HepG2 (cell line): ENCODE data around the gene SMPD3. TPM values are rescaled to one million over a fixed set of nuclear protein-coding genes. Genes with fewer than 3 reads are reported as not detected.

Experiments used
- ATAC-seq: fragments of 200-7000 bp; cut with Tn5 transposase; 3 replicates; pipeline ENCODE4 v1.9.1; 2020; ENCODE audit warnings: mild to moderate bottlenecking, moderate library complexity
- BruUV-seq: library from RNA; stranded (reverse); fragments of 400-500 nt; replicated peaks from 2 replicates; lab custom pipeline; 2021; lab: Mats Ljungman, UMichigan
- CTCF ChIA-PET: fragments of 300-600 bp; formaldehyde crosslinking; extraction: SDS; loops from one replicate; lab custom pipeline; 2021; ENCODE audit warnings: low total read pairs, inconsistent platforms, low intra/inter-chr PET ratio; lab: Yijun Ruan, JAX
- POLR2A ChIA-PET: fragments of 350-600 bp; sonication (Branson Sonifier 250); formaldehyde crosslinking; loops from one replicate; lab custom pipeline; 2020; ENCODE audit warnings: antibody characterized with exemption, inconsistent platforms; lab: Yijun Ruan, JAX
- DNase-seq: peaks from one replicate; pipeline ENCODE4 v3.0.0-alpha.2; 2015; ENCODE audit warnings: low spot score
- FAIRE-seq: peaks from 3 replicates; lab custom pipeline; 2011; peaks lifted over from hg19 to GRCh38; lab: Jason Lieb, UNC
- H2AFZ ChIP-seq: one replicate; pipeline ENCODE4 v1.6.1; 2011; ENCODE audit warnings: low read length, inconsistent platforms
- H3K27ac ChIP-seq: fragments of 300-600 bp; 3 replicates; pipeline ENCODE4 v1.8.0; 2011; ENCODE audit warnings: mixed run types, mild to moderate bottlenecking, mixed read lengths, low read length, inconsistent platforms; ENCODE audit not compliant: insufficient read depth; ENCODE audit errors: extremely low read length
- H3K27me3 ChIP-seq, 2 experiments: fragments of 200-600 bp in 1 of 2; 2 replicates in 1 of 2; 3 replicates in 1 of 2; pipeline versions ENCODE4 v1.6.0 to v1.8.0; 2011; ENCODE audit warnings: low read length in 2 of 2, mild to moderate bottlenecking in 2 of 2, moderate library complexity in 2 of 2, inconsistent platforms in 1 of 2; ENCODE audit not compliant: insufficient read depth in 2 of 2, control insufficient read depth in 1 of 2
- H3K36me3 ChIP-seq, 2 experiments: fragments of 200-600 bp in 1 of 2; replicated peaks in 1 of 2; 2 replicates in 1 of 2; 3 replicates in 1 of 2; pipeline versions ENCODE4 v1.5.1 to v1.8.0; 2011; ENCODE audit warnings: low read length in 2 of 2, inconsistent platforms in 1 of 2; ENCODE audit not compliant: insufficient read depth in 2 of 2, control insufficient read depth in 1 of 2
- H3K4me1 ChIP-seq: 2 replicates; pipeline ENCODE4 v1.5.1; 2012; ENCODE audit warnings: low read length, inconsistent platforms; ENCODE audit not compliant: insufficient read depth
- H3K4me2 ChIP-seq: 2 replicates; pipeline ENCODE4 v1.6.0; 2011; ENCODE audit warnings: low read depth, low read length, inconsistent platforms
- H3K4me3 ChIP-seq, 3 experiments: fragments of 200-600 bp in 1 of 3; sonication (generic), shearing (Covaris generic) in 1 of 3; replicated peaks in 1 of 3; 2 replicates each; pipeline ENCODE4 v1.5.1; 2011 to 2016; ENCODE audit warnings: low read length in 3 of 3, inconsistent platforms in 2 of 3, low read depth in 2 of 3, mild to moderate bottlenecking in 2 of 3, control low read depth in 1 of 3, mixed read lengths in 1 of 3; ENCODE audit not compliant: insufficient read depth in 1 of 3
- H3K79me2 ChIP-seq: one replicate; pipeline ENCODE4 v1.6.1; 2011; ENCODE audit warnings: low read length, inconsistent platforms; ENCODE audit not compliant: insufficient read depth
- H3K9ac ChIP-seq: 2 replicates; pipeline ENCODE4 v1.6.0; 2011; ENCODE audit warnings: mild to moderate bottlenecking, low read depth, low read length, inconsistent platforms; ENCODE audit not compliant: insufficient read depth
- H3K9me3 ChIP-seq: 2 replicates; pipeline ENCODE4 v1.5.1; 2012; ENCODE audit warnings: mild to moderate bottlenecking, low read length
- H4K20me1 ChIP-seq: 2 replicates; pipeline ENCODE4 v1.6.0; 2011; ENCODE audit warnings: inconsistent platforms, mild to moderate bottlenecking, low read length, moderate library complexity; ENCODE audit not compliant: insufficient read depth
- AHR ChIP-seq: IDR thresholded peaks from 2 replicates; pipeline ENCODE4 v1.6.1; 2018; ENCODE audit warnings: missing genetic modification reagents, missing compliant biosample characterization
- DR1 ChIP-seq: sonication (generic); formaldehyde crosslinking; IDR thresholded peaks from 2 replicates; pipeline ENCODE4 v1.8.0; 2021; ENCODE audit warnings: mild to moderate bottlenecking, missing genetic modification reagents, inconsistent platforms
- EHMT2 ChIP-seq: fragments of 200-600 bp; sonication (generic); IDR thresholded peaks from 2 replicates; pipeline ENCODE4 v1.7.0; 2017; ENCODE audit warnings: antibody characterized with exemption, low read depth, low read length, borderline replicate concordance
- GTF2F1 ChIP-seq: fragments of 150-350 bp; IDR thresholded peaks from 2 replicates; pipeline ENCODE4 v1.6.1; 2014; ENCODE audit warnings: low read length
- LCORL ChIP-seq, 2 experiments: fragments of 450-650 bp in 1 of 2; sonication (generic) in 1 of 2; formaldehyde crosslinking in 1 of 2; IDR thresholded peaks; 2 replicates each; pipeline versions ENCODE4 v1.5.0 to v1.6.1; 2017 to 2020; ENCODE audit warnings: antibody characterized with exemption in 1 of 2, missing genetic modification reagents in 1 of 2
- MTF2 ChIP-seq: sonication (generic); formaldehyde crosslinking; IDR thresholded peaks from 2 replicates; pipeline ENCODE4 v1.5.0; 2020; ENCODE audit warnings: missing genetic modification reagents, borderline replicate concordance
- NFYB ChIP-seq: sonication (generic); formaldehyde crosslinking; IDR thresholded peaks from 2 replicates; pipeline ENCODE4 v1.4.0; 2020; ENCODE audit warnings: missing genetic modification reagents
- SOX6 ChIP-seq, 2 experiments: fragments of 450-650 bp in 1 of 2; sonication (generic) in 1 of 2; formaldehyde crosslinking in 1 of 2; IDR thresholded peaks; 2 replicates each; pipeline versions ENCODE4 v1.4.0 to v1.6.1; 2017 to 2020; ENCODE audit warnings: antibody characterized with exemption in 1 of 2, mild to moderate bottlenecking in 1 of 2, missing genetic modification reagents in 1 of 2
- ZFAT ChIP-seq: sonication (generic); formaldehyde crosslinking; conservative IDR thresholded peaks from 2 replicates; pipeline ENCODE4 v1.8.1; 2023; ENCODE audit warnings: missing genetic modification reagents, inconsistent platforms
- ZNF784 ChIP-seq: sonication (generic); formaldehyde crosslinking; IDR thresholded peaks from 2 replicates; pipeline ENCODE4 v1.5.1; 2020; ENCODE audit warnings: missing genetic modification reagents, mild to moderate bottlenecking, borderline replicate concordance
- ZNF839 ChIP-seq: sonication (generic); formaldehyde crosslinking; IDR thresholded peaks from 2 replicates; pipeline ENCODE4 v1.4.0; 2020; ENCODE audit warnings: missing genetic modification reagents, mild to moderate bottlenecking, borderline replicate concordance
- WGBS: methylation state at CpG from one replicate; pipeline ENCODE4 v1.1.6; 2017; ENCODE audit warnings: low lambda C conversion rate; 5-methylcytosine and 5-hydroxymethylcytosine counted together
- in situ Hi-C: cut with HindIII; loops from 2 replicates; pipeline ENCODE4 v1.10.0; 2017; ENCODE audit warnings: low pct_unique_long_range_greater_than_20kb; ENCODE audit not compliant: extremely low pct_ligation_motif_present
- intact Hi-C: fragments of 100-400 bp; cut with micrococcal nuclease; formaldehyde crosslinking; loops from one replicate; pipeline ENCODE4 v1.10.0; 2022; ENCODE audit not compliant: unreplicated experiment
- polyA plus RNA-seq, 8 experiments: library from polyadenylated mRNA; depleted of rRNA in 3 of 8; stranded (reverse) in 7 of 8; unstranded in 1 of 8; fragments of >200 nt; fragmentation: Illumina TruSeq in 4 of 8; extraction: Trizol in 4 of 8; gene quantifications; 2 replicates each; pipeline versions ENCODE4 v1.2.1 to v1.2.3, GENCODE V29; 2011 to 2016; ENCODE audit warnings: low read depth in 4 of 8, missing spikeins in 1 of 8, mixed read lengths in 1 of 8; ENCODE audit not compliant: insufficient read depth in 1 of 8
- total RNA-seq, 5 experiments: library from RNA; depleted of rRNA; stranded (reverse); fragments of >200 nt; fragmentation: Illumina TruSeq; extraction: Trizol; gene quantifications; 2 replicates each; pipeline ENCODE4 v1.2.3, GENCODE V29; 2016; ENCODE audit warnings: low read depth in 1 of 5

Gene SMPD3
- total and polyA plus RNA-seq, 2 of the 13 experiments (the other 11 are each of a cell fraction or from before 2014, with no cell fraction given): 0.07 to 0.32 TPM

GRCh38 chr16:68470461-68471150 lies 22.3 kb upstream of the SMPD3 start:
- TF ChIP-seq DR1 (CRISPR knock-in tag): no peak
- no peak for TF ChIP-seq MTF2 (CRISPR knock-in tag)
- no peak for TF ChIP-seq AHR (CRISPR knock-in tag)
- no peak for TF ChIP-seq ZNF839 (CRISPR knock-in tag)
- no peak for TF ChIP-seq GTF2F1
- TF ChIP-seq ZFAT (CRISPR knock-in tag): no peak
- TF ChIP-seq SOX6 (IDR thresholded peaks at IDR 0.05): no peak
- TF ChIP-seq SOX6 (CRISPR knock-in tag; IDR thresholded peaks at IDR 0.05): no peak
- TF ChIP-seq NFYB (CRISPR knock-in tag): no peak
- TF ChIP-seq EHMT2: no peak
- no peak for TF ChIP-seq ZNF784 (CRISPR knock-in tag)
- no peak for TF ChIP-seq LCORL (IDR thresholded peaks at IDR 0.05)
- no peak for TF ChIP-seq LCORL (CRISPR knock-in tag; IDR thresholded peaks at IDR 0.05)
- DNase-seq: no peak
- CTCF ChIA-PET: no interaction called here
- no TSS peak for BruUV-seq
- Histone ChIP-seq H3K27ac (no peak overlapping the region), H3K27me3 (peaks cover 2 to 28% of the 10 kb centered on the region in 2 experiments), H3K36me3 (no peaks in the 10 kb centered on the region), H3K4me1 (peaks cover 12% of the 10 kb centered on the region), H2AFZ (no peak overlapping the region), H4K20me1 (no peaks in the 10 kb centered on the region), H3K9me3 (no peaks in the 10 kb centered on the region), H3K9ac (no peak overlapping the region), H3K4me3 (peak overlapping the region in 1 of 3 experiments; percentile 36; a peak in 2 of 6 replicates), H3K4me2 (peak overlapping the region; percentile 53; the same call in 1 of the 2 replicates), H3K79me2 (no peaks in the 10 kb centered on the region)
- 52% methylated on average over 11 of the region's 11 CpGs for WGBS
- intact Hi-C loops: no loop called here
- FAIRE-seq: no peak
- POLR2A ChIA-PET: no interaction called here
- in situ Hi-C loops: no loop called here
- peak; percentile 26; the same call in 1 of the 3 replicates for ATAC-seq
